Stimulated activated CD8-positive, alpha-beta memory T cell treated with anti-CD3 and anti-CD28 coated beads, Interleukin-15, amount 100 ng/mL, for 24 hours (primary cell): Measurements from ENCODE around the gene NEDD4L.
"Not testable (repeated sequence)": the region's sequence is repeated elsewhere in the genome, so short reads cannot be mapped to it uniquely, and the experiment has no call there.

ENCODE experiments used
- DNase-seq: peaks from one replicate; pipeline ENCODE4 v3.0.0-alpha.2; 2020; ENCODE audit warnings: low read depth

NEDD4L gene

GRCh38 chr18:58427321-58427720, 383.3 kb downstream of the NEDD4L start:
- DNase-seq = no peak

GRCh38 chr18:58429442-58429841, 385.4 kb downstream of the NEDD4L start:
- no peak for DNase-seq

- DNase-seq = no peak
Observed at GRCh38 chr18:58431215-58431614, 387.2 kb downstream of the NEDD4L start.

GRCh38 chr18:58432050-58432727, 388.2 kb downstream of the NEDD4L start:
- no peak for DNase-seq

- not testable (repeated sequence) for DNase-seq
Observed at GRCh38 chr18:58435221-58436005, 391.4 kb downstream of the NEDD4L start.

- DNase-seq = no peak
Observed at GRCh38 chr18:58438161-58438957, 394.3 kb downstream of the NEDD4L start.

- DNase-seq = no peak
Observed at GRCh38 chr18:58438958-58439300, 394.9 kb downstream of the NEDD4L start.

GRCh38 chr18:58443671-58444070, 399.6 kb downstream of the NEDD4L start:
- DNase-seq = no peak

GRCh38 chr18:58446391-58447060, 402.5 kb downstream of the NEDD4L start:
- DNase-seq = no peak

- DNase-seq = no peak
Observed at GRCh38 chr18:58447402-58448095, 403.5 kb downstream of the NEDD4L start.

- DNase-seq = no peak
Observed at GRCh38 chr18:58449464-58449863, 405.4 kb downstream of the NEDD4L start.
